Forelimb muscle (tissue), 1 donor: ENCODE measurements around the gene RARS1. TPM values are rescaled to one million over a fixed set of nuclear protein-coding genes. Genes with fewer than 3 reads are reported as not detected.

Source experiments
- DNase-seq: peaks from one replicate; pipeline ENCODE4 v3.0.0-alpha.2; 2013; ENCODE audit warnings: low read depth
- polyA plus RNA-seq: library from polyadenylated mRNA; unstranded; fragments of 120-200 nt; gene quantifications from one replicate; pipeline ENCODE4 v1.2.1, GENCODE V29; 2013; ENCODE audit not compliant: insufficient read length

Gene RARS1
- polyA plus RNA-seq, 1 donor: 53.3 TPM

GRCh38 chr5:168557389-168557788, 71.1 kb downstream of the RARS1 start:
- DNase-seq: no peak

- DNase-seq: no peak
Measured at GRCh38 chr5:168562279-168562678, 76.0 kb downstream of the RARS1 start.

GRCh38 chr5:168563959-168564358, 77.7 kb downstream of the RARS1 start:
- DNase-seq: no peak

GRCh38 chr5:168568738-168569137, 82.5 kb downstream of the RARS1 start:
- no peak for DNase-seq

Other genes starting within 250 kb of the RARS1 start
- gene WWC1, start 194.8 kb upstream of the RARS1 start, polyA plus RNA-seq: 0.35 TPM
- gene FBLL1, start 42.8 kb downstream of the RARS1 start, polyA plus RNA-seq: 0.86 TPM
- gene PANK3, start 92.9 kb downstream of the RARS1 start, polyA plus RNA-seq: 41.5 TPM